ENCODE measurements around the gene ABO.

Gene ABO

DNA sequence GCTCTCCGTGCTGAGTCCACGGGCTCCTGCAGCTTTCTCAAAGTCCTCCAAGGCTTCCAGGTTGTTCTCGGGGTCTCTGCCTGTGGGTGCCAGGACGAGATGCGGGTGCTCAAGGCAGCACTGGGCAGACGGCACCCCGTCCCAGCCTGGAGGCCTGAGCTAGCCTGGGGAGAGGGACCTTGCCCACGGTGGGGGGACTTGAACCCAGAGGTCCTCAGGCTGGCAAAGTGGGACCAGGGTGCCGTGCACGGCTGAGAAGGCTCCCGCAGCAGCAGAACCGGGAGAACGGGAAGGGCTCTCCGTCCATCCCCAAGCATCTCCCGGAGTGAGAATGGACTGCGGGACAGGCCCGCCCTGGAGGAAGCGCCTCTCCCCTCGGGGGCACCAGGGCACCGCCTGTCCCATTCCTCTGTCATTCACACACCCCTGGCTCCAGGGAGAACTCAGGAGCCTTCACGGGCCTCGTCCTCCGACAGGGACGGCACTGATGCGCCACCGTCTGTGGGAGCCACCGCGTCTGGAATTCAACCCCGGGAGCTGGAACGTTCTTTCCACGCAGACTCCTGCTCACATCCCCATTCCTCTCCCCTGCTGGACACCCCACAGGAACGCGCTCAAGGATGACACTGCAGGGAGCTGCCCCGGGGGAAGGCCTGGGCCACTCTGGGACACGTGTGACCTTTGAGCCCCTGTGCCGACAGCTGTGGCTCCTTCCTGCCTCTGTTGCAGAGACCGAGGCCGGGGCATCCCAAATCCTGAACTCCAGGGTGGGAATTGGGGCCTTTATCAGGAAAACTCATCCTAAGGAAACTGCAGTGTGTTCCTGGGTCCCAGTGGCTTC lies 49.6 kb downstream of the ABO start:
- Histone ChIP-seq H3K9me3 (ENCODE audit: control insufficient read depth, insufficient read depth, low read depth, low read length) (no peaks in the 10 kb centered on the region), H3K4me3 (ENCODE audit: low read depth, low read length) (no peak overlapping the region), H3K27ac (ENCODE audit: extremely low read depth, low read depth, low read length) (no peak overlapping the region), H3K4me1 (ENCODE audit: control insufficient read depth, insufficient read depth, low read length) (no peaks in the 10 kb centered on the region), H3K36me3 (ENCODE audit: control insufficient read depth in 2 of 2, insufficient read depth in 1 of 2, low read length in 2 of 2) (no peaks in the 10 kb centered on the region)
- POLR2A ChIA-PET = no interaction called here
- CTCF ChIA-PET = interaction anchor here (0.6 to 0.9 kb wide), 2 partner anchors 13 to 64 kb away, joined by 4 read pairs; no protein-coding TSS in a partner anchor
- no peak for TF ChIP-seq ZNF830 (tag by site-specific recombination; IDR thresholded peaks at IDR 0.05; ENCODE audit: low read depth)
- no peak for TF ChIP-seq PBX3 (CRISPR knock-in tag; IDR thresholded peaks at IDR 0.05)
- no peak for TF ChIP-seq ZNF660 (tag by site-specific recombination; IDR thresholded peaks at IDR 0.05)
- TF ChIP-seq, protein P1, sequence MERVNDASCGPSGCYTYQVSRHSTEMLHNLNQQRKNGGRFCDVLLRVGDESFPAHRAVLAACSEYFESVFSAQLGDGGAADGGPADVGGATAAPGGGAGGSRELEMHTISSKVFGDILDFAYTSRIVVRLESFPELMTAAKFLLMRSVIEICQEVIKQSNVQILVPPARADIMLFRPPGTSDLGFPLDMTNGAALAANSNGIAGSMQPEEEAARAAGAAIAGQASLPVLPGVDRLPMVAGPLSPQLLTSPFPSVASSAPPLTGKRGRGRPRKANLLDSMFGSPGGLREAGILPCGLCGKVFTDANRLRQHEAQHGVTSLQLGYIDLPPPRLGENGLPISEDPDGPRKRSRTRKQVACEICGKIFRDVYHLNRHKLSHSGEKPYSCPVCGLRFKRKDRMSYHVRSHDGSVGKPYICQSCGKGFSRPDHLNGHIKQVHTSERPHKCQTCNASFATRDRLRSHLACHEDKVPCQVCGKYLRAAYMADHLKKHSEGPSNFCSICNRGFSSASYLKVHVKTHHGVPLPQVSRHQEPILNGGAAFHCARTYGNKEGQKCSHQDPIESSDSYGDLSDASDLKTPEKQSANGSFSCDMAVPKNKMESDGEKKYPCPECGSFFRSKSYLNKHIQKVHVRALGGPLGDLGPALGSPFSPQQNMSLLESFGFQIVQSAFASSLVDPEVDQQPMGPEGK (tag by site-specific recombination; IDR thresholded peaks at IDR 0.05) = no peak
- TF ChIP-seq ZNF184 (tag by site-specific recombination; IDR thresholded peaks at IDR 0.05) = no peak
- TF ChIP-seq KLF9 (tag by site-specific recombination; IDR thresholded peaks at IDR 0.05; ENCODE audit: low read depth) = no peak
- TF ChIP-seq CTCF (tag by site-specific recombination; IDR thresholded peaks at IDR 0.05) = no peak
- TF ChIP-seq ZNF202 (tag by site-specific recombination; IDR thresholded peaks at IDR 0.05; ENCODE audit: borderline replicate concordance) = no peak
- no peak for TF ChIP-seq ZNF670 (tag by site-specific recombination; IDR thresholded peaks at IDR 0.05; ENCODE audit: low read depth)
- TF ChIP-seq HOXC10 (CRISPR knock-in tag; IDR thresholded peaks at IDR 0.05) = no peak
- TF ChIP-seq ZNF521 (tag by site-specific recombination; IDR thresholded peaks at IDR 0.05) = no peak
- no peak for TF ChIP-seq ZNF639 (tag by site-specific recombination; IDR thresholded peaks at IDR 0.05)
- TF ChIP-seq ZNF596 (tag by site-specific recombination; IDR thresholded peaks at IDR 0.05) = no peak
- no peak for TF ChIP-seq GLI2 (tag by site-specific recombination; IDR thresholded peaks at IDR 0.05; ENCODE audit: borderline replicate concordance, low read depth)
- no peak for TF ChIP-seq ZFP3 (tag by site-specific recombination; IDR thresholded peaks at IDR 0.05; ENCODE audit: low read depth)

DNA sequence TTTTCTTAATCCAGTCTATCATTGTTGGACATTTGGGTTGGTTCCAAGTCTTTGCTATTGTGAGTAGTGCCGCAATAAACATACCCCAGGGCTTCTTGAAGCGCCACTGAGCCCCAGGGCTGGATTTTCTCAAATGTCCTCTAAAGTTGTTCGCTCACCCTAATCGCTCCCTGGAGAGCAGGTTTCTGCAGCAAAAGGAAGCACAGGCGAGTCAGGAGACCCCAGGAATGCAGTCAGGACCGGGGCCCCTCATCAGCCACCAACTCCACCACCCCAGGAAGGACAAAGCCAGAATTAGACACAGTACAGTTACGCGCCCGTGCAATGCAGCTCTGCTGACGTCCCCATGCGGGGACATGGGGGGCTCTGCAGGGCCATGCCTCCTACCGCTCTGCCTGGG lies 50.2 kb downstream of the ABO start:
- Histone ChIP-seq H3K4me3 (ENCODE audit: low read depth, low read length) (no peak overlapping the region), H3K27ac (ENCODE audit: extremely low read depth, low read depth, low read length) (no peak overlapping the region), H3K36me3 (ENCODE audit: control insufficient read depth in 2 of 2, insufficient read depth in 1 of 2, low read length in 2 of 2) (no peaks in the 10 kb centered on the region), H3K4me1 (ENCODE audit: control insufficient read depth, insufficient read depth, low read length) (no peaks in the 10 kb centered on the region), H3K9me3 (ENCODE audit: control insufficient read depth, insufficient read depth, low read depth, low read length) (no peaks in the 10 kb centered on the region)
- CTCF ChIA-PET = no interaction called here
- POLR2A ChIA-PET = no interaction called here
- TF ChIP-seq ZNF510 (tag by site-specific recombination; IDR thresholded peaks at IDR 0.05; ENCODE audit: insufficient replicate concordance) = no peak
- TF ChIP-seq, protein P2, sequence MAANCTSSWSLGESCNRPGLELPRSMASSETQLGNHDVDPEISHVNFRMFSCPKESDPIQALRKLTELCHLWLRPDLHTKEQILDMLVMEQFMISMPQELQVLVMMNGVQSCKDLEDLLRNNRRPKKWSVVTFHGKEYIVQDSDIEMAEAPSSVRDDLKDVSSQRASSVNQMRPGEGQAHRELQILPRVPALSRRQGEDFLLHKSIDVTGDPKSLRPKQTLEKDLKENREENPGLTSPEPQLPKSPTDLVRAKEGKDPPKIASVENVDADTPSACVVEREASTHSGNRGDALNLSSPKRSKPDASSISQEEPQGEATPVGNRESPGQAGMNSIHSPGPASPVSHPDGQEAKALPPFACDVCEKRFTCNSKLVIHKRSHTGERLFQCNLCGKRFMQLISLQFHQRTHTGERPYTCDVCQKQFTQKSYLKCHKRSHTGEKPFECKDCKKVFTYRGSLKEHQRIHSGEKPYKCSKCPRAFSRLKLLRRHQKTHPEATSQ (tag by site-specific recombination; IDR thresholded peaks at IDR 0.05) = no peak
- TF ChIP-seq, protein P3, sequence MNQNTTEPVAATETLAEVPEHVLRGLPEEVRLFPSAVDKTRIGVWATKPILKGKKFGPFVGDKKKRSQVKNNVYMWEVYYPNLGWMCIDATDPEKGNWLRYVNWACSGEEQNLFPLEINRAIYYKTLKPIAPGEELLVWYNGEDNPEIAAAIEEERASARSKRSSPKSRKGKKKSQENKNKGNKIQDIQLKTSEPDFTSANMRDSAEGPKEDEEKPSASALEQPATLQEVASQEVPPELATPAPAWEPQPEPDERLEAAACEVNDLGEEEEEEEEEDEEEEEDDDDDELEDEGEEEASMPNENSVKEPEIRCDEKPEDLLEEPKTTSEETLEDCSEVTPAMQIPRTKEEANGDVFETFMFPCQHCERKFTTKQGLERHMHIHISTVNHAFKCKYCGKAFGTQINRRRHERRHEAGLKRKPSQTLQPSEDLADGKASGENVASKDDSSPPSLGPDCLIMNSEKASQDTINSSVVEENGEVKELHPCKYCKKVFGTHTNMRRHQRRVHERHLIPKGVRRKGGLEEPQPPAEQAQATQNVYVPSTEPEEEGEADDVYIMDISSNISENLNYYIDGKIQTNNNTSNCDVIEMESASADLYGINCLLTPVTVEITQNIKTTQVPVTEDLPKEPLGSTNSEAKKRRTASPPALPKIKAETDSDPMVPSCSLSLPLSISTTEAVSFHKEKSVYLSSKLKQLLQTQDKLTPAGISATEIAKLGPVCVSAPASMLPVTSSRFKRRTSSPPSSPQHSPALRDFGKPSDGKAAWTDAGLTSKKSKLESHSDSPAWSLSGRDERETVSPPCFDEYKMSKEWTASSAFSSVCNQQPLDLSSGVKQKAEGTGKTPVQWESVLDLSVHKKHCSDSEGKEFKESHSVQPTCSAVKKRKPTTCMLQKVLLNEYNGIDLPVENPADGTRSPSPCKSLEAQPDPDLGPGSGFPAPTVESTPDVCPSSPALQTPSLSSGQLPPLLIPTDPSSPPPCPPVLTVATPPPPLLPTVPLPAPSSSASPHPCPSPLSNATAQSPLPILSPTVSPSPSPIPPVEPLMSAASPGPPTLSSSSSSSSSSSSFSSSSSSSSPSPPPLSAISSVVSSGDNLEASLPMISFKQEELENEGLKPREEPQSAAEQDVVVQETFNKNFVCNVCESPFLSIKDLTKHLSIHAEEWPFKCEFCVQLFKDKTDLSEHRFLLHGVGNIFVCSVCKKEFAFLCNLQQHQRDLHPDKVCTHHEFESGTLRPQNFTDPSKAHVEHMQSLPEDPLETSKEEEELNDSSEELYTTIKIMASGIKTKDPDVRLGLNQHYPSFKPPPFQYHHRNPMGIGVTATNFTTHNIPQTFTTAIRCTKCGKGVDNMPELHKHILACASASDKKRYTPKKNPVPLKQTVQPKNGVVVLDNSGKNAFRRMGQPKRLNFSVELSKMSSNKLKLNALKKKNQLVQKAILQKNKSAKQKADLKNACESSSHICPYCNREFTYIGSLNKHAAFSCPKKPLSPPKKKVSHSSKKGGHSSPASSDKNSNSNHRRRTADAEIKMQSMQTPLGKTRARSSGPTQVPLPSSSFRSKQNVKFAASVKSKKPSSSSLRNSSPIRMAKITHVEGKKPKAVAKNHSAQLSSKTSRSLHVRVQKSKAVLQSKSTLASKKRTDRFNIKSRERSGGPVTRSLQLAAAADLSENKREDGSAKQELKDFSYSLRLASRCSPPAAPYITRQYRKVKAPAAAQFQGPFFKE (tag by site-specific recombination; IDR thresholded peaks at IDR 0.05; ENCODE audit: borderline replicate concordance) = no peak
- no peak for TF ChIP-seq ZNF146 (tag by site-specific recombination; IDR thresholded peaks at IDR 0.05)
- no peak for TF ChIP-seq ZNF184 (tag by site-specific recombination; IDR thresholded peaks at IDR 0.05)
- TF ChIP-seq EGR2 (tag by site-specific recombination; IDR thresholded peaks at IDR 0.05; ENCODE audit: low read depth) = no peak
